HG03432 (cell line): ENCODE measurements around the gene DHRS11.

ENCODE experiments used
- ATAC-seq: cut with Tn5 transposase; IDR thresholded peaks from one replicate; pipeline ENCODE4 v1.9.1; 2021; ENCODE audit warnings: mild to moderate bottlenecking, moderate library complexity; ENCODE audit not compliant: unreplicated experiment

The DHRS11 gene

DNA sequence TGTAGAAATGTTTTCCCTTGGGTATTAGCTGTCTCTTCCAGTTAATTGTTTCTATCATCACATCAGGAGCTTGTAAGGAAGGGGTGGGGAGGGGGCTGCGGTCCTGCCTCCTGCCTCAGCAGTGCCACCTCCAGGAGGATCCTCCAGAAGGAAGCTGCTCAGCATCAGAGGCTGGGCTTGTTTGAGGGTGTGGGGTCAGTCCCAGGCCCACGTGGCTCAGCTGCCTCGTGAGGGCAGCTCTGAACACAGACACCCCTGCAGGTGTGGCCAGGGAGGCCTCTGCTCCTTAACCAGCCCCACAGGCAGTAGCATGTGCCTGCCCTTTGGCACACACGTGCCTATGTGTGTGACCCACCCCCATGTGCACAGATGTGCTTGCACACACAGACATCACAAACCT lies 56.0 kb downstream of the DHRS11 start:
- ATAC-seq = no peak

DNA sequence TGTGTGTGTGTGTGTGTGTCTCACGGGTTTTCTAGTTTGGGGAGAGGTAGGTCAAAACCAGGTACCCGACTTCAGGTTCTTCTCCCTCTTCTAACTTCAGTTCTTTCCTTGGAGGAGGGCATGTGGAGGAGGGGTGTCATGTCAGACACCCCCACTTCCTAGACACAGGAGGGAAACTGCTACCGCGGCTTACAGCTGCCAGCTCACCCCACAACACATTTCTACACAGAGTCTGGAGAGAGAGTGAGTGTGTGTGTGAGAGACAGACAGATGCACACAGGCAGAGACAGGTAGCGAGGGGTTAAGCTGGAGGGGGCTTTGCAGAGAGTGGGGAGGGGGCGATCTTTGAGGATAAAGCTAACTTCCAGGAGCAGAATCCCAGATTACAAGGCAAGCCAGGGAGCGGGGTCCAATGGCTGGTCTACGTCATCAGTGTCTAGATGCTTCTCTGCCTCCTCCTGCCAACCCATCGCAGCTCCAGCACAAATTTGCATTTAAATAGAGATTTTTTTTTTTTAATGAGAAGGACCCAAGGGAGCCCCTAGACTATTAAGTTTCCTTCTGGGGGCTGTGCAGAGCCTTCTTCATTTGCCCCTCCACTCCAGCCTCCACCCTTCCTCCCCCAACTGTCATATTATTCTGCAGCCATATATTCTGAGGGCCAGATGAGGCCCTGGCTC lies 58.6 kb downstream of the DHRS11 start:
- no peak for ATAC-seq
